GM12875 (cell line): ENCODE measurements around the gene ADO.

Experiments
- H3K4me3 ChIP-seq: one replicate; pipeline ENCODE4 v1.5.1; 2011; ENCODE audit warnings: low read depth, low read length, control low read depth
- CTCF ChIP-seq: IDR thresholded peaks from 2 replicates; pipeline ENCODE4 v1.5.1; 2011; ENCODE audit warnings: low read depth, mild to moderate bottlenecking, control low read depth, inconsistent platforms, low read length, moderate library complexity, borderline replicate concordance; ENCODE audit not compliant: insufficient read depth

Gene ADO

DNA sequence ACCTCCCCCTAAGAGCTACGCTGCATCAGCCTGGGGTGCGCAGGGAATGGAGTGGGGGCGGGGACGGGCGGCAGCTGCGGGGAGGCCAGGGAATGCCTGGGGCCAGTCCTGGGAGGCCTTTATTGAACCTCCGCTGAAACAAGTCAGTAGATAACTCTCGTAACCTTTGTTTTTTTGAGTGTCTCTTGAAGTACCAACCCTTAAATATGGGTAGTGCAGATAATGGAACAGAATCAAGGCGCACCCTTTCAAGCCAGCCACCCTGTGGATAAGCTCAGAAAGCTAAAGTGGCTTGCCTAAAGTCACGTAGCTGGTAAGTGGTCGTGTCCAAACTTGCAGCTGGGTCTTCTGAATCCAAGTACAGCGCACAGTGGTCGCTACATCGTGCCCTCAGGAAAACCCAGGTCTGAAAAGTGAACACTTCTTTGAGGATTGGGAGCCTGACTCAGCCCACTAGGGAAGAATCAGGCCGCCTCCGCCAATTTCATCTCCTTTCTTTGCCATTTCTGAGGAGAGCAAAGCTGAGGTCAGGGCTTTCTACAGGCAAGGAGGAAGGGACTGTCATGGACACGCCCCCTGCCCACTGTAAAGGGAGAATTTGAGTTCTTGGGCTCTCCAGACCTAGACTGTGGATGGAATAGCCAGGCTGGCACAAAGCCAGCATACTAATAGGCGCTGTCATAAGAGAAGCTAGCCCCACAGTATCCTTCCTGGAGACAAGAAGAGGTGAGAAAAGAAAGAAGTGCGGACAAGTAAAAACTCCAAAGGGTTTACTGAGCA is 14.8 kb downstream of the ADO start:
- TF ChIP-seq CTCF: no peak
- H3K4me3 ChIP-seq: no peak overlapping the region

GRCh38 chr10:62820586-62820985 is 16.1 kb downstream of the ADO start:
- H3K4me3 ChIP-seq: no peak overlapping the region
- no peak for TF ChIP-seq CTCF

DNA sequence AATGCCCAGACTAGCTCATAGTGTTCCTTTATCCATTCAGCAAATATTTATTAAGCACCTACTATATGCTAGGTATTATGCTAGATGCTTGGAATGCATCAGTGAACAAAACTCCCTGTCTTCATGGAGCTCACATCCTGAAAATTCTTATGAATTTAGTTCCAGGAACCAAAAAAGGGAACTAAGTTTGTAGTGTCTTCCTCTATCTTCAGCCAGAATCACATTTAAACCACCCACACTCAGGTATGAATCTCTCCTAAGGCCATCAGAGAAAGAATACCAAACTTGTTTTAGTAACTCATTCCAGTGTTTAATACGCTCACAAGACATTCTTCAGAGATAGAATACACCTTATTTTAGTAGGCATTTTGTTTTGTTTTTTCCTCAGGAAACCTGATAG is 21.8 kb downstream of the ADO start:
- TF ChIP-seq CTCF: no peak
- no peak overlapping the region for H3K4me3 ChIP-seq

DNA sequence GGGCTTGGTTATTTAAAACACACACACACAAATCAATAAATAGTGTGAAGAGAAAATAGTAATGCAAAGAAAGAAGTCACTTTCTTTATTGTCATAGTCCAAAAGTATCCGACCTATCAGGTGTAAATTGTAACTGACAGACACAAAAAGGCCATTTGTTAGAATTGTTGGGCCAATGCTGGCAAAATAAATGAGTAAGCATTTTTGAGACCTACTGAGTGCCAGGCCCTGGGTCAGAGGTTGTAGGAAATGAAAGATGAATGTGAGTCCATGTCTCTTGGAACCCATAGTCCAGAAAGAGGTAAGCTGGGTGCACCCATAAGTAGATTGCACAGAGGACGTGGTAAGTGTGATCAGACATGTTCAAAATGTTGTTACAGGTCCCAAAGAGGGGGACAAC is 25.1 kb downstream of the ADO start:
- TF ChIP-seq CTCF: no peak
- H3K4me3 ChIP-seq: no peak overlapping the region

- H3K4me3 ChIP-seq: no peak overlapping the region
- TF ChIP-seq CTCF: no peak
These were observed 26.2 kb downstream of the ADO start for GRCh38 chr10:62830679-62831078.

DNA sequence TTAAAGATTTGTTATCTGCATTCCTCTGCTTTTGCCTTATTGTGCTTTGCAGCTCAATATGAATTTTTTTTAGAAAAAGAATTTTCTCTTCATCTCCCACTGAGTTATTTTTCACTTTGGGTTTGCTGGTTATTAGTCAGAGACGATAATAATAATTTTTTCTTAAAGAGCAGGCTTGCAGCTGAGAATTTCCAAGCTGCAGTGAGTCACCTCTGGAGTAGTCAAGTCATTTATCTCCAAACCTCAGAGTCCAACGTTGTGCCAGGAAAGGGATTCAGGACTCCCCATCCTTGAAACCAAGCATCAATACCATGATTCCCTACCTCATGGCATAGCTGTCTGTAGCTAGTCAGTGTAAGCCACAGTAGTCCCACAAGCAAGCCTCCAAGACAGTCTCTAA is 26.8 kb downstream of the ADO start:
- no peak for TF ChIP-seq CTCF
- no peak overlapping the region for H3K4me3 ChIP-seq

GRCh38 chr10:62839590-62839989 is 35.1 kb downstream of the ADO start:
- TF ChIP-seq CTCF: no peak
- no peak overlapping the region for H3K4me3 ChIP-seq
